ENCODE measurements around the gene DHRS13.

The DHRS13 gene

DNA sequence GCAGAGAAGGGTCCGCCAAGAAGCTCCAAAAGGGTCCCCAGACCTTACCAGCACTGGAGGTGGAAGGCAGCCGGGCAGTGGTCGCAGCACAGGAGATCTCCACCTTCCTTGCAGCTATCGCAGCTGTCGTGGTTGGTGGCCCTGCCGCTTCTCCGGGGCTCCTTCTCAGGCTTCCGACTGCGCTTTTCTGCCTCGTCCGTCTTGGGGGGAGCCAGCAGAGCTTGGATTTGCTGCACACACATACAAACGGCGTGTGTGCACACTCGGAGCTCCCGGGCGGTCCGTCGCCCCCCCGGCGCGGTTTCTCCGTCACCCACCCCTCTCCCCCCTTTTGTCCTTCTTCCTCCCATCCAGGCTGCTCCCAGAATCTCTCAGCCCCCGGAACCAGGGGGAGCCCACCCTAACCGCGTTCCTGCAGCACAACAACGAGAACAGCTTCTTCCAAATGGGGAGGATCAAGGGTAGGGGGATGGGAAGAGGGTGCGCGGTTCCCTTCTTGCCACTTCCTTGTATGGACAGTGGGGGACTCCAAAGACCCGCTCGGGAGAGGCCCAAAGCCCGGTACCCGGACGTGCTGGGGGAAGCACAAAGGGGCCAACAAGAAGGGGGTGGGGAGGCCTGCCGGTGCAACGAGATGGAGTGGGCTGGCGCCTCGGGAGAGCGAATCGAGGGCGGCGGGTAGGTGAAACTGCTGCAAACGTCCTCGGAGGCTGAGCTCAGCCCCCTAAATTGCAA is 47.3 kb upstream of the DHRS13 start:
- H3K36me3 ChIP-seq (ENCODE audit: low read depth), result peaks cover 23% of the 10 kb centered on the region
- peak overlapping the region; percentile 47 for H3K4me3 ChIP-seq (ENCODE audit: severe bottlenecking)
- H3K4me1 ChIP-seq (ENCODE audit: insufficient read depth, poor library complexity, severe bottlenecking), result peaks cover 29% of the 10 kb centered on the region
- no peaks in the 10 kb centered on the region for H3K27me3 ChIP-seq (ENCODE audit: insufficient read depth, poor library complexity, severe bottlenecking)
- no peak for DNase-seq (ENCODE audit: low spot score)
- no peaks in the 10 kb centered on the region for H3K9me3 ChIP-seq (ENCODE audit: severe bottlenecking)
- peak overlapping the region; percentile 86 for H3K27ac ChIP-seq (ENCODE audit: poor library complexity, severe bottlenecking)
- no peak for ATAC-seq (ENCODE audit: low read depth)
- TF ChIP-seq, protein P1, sequence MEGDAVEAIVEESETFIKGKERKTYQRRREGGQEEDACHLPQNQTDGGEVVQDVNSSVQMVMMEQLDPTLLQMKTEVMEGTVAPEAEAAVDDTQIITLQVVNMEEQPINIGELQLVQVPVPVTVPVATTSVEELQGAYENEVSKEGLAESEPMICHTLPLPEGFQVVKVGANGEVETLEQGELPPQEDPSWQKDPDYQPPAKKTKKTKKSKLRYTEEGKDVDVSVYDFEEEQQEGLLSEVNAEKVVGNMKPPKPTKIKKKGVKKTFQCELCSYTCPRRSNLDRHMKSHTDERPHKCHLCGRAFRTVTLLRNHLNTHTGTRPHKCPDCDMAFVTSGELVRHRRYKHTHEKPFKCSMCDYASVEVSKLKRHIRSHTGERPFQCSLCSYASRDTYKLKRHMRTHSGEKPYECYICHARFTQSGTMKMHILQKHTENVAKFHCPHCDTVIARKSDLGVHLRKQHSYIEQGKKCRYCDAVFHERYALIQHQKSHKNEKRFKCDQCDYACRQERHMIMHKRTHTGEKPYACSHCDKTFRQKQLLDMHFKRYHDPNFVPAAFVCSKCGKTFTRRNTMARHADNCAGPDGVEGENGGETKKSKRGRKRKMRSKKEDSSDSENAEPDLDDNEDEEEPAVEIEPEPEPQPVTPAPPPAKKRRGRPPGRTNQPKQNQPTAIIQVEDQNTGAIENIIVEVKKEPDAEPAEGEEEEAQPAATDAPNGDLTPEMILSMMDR (IDR thresholded peaks at IDR 0.05; ENCODE audit: poor library complexity, severe bottlenecking), result no peak

DNA sequence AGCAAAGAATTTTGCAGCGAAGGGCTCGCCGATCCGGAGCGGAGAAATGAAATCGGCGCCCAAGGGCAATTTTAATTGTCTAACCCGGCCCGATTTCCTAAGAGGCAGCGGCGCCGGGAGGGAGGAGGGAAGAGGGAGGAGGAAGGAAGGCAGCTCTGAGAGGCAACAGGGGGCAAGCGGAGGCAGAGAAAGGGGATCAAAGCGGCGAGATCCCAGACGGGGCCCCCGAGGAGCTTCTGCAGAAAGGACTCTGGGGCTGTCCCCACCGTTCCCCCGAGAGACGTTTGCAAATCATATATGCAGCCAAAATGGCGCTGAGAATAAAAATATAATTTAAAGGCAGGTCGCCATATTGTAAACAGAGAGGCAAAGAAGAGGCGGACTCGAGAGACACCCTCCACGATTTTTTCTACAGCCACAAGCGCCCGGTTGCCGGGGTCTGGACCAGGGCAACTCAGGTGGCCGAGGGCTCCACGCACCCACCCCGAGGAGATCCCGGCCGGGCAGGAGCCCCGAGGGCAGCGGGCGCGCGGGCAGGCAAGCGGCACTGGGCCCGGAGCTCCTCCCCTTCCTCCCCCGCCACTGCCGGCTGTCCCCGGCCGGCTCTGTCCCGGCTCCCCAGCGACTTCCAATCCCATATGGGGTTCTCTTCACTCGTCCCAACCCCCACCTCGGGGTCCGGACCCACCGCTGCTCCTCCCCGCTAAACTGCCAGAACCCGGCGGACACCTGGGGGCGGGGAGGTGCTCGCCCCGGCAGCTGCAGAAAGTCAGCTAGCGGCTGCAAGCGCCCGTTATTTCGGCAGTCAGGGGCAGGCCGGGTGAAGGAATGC is 46.5 kb upstream of the DHRS13 start:
- Histone ChIP-seq H3K27ac (ENCODE audit: poor library complexity, severe bottlenecking) (peak overlapping the region; percentile 86), H3K4me3 (ENCODE audit: severe bottlenecking) (peak overlapping the region; percentile 47), H3K36me3 (ENCODE audit: low read depth) (peaks cover 31% of the 10 kb centered on the region), H3K4me1 (ENCODE audit: insufficient read depth, poor library complexity, severe bottlenecking) (peaks cover 29% of the 10 kb centered on the region), H3K27me3 (ENCODE audit: insufficient read depth, poor library complexity, severe bottlenecking) (no peaks in the 10 kb centered on the region), H3K9me3 (ENCODE audit: severe bottlenecking) (no peaks in the 10 kb centered on the region)
- TF ChIP-seq, protein P1 (IDR thresholded peaks at IDR 0.05; ENCODE audit: poor library complexity, severe bottlenecking), result no peak
- ATAC-seq (ENCODE audit: low read depth) (no peak), DNase-seq (ENCODE audit: low spot score) (no peak)

DNA sequence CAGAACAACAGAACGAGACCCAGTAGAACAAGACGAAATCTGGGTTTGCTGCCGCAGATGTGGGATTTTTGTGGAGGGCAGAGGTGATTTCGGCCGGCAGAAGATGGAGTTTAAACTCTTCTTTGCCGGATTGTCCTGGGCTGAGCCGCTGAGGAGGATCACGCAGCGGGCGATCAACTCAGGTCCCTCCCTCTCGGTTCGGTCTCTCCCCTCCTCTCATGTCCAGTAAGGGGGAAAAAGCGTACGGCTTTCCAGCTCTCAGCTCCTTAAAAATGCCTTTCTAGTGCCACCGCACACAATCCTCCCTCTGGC is 46.0 kb upstream of the DHRS13 start:
- Histone ChIP-seq H3K27me3 (ENCODE audit: insufficient read depth, poor library complexity, severe bottlenecking) (no peaks in the 10 kb centered on the region), H3K4me1 (ENCODE audit: insufficient read depth, poor library complexity, severe bottlenecking) (peaks cover 29% of the 10 kb centered on the region), H3K9me3 (ENCODE audit: severe bottlenecking) (no peaks in the 10 kb centered on the region), H3K36me3 (ENCODE audit: low read depth) (peaks cover 37% of the 10 kb centered on the region), H3K4me3 (ENCODE audit: severe bottlenecking) (peak overlapping the region; percentile 47), H3K27ac (ENCODE audit: poor library complexity, severe bottlenecking) (peak overlapping the region; percentile 86)
- TF ChIP-seq, protein P1 (IDR thresholded peaks at IDR 0.05; ENCODE audit: poor library complexity, severe bottlenecking), result no peak
- DNase-seq (ENCODE audit: low spot score) (no peak), ATAC-seq (ENCODE audit: low read depth) (no peak)

DNA sequence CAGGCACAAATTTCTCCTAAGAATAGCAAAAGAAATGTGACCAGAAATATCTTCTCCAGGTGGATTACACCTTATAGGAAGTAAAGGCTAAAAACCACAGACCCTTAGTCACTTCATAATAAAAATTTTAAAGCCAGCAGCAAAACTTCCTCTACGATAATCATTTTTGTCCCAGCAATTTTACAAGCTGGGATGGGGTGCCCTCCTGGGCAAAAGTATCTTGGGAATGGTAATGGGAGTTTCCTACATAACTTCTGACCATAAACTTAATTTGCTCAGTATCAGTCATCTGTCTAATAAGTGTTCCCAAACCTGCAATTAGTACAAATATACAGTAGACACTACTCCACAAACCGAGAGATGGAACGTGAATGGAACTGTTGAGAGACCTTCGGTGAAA is 45.5 kb upstream of the DHRS13 start:
- Histone ChIP-seq H3K4me3 (ENCODE audit: severe bottlenecking) (peak overlapping the region; percentile 47), H3K9me3 (ENCODE audit: severe bottlenecking) (no peaks in the 10 kb centered on the region), H3K27ac (ENCODE audit: poor library complexity, severe bottlenecking) (peak overlapping the region; percentile 86), H3K27me3 (ENCODE audit: insufficient read depth, poor library complexity, severe bottlenecking) (no peaks in the 10 kb centered on the region), H3K4me1 (ENCODE audit: insufficient read depth, poor library complexity, severe bottlenecking) (peaks cover 29% of the 10 kb centered on the region), H3K36me3 (ENCODE audit: low read depth) (peaks cover 42% of the 10 kb centered on the region)
- TF ChIP-seq, protein P1 (IDR thresholded peaks at IDR 0.05; ENCODE audit: poor library complexity, severe bottlenecking), result no peak
- no peak for ATAC-seq (ENCODE audit: low read depth)
- DNase-seq (ENCODE audit: low spot score), result no peak
